ENCODE measurements around the gene CD33.

- no peak for TF ChIP-seq POLR2AphosphoS5 (IDR thresholded peaks at IDR 0.05; ENCODE audit: low read depth, low read length)
- no peak for TF ChIP-seq CTCF (IDR thresholded peaks at IDR 0.05)
- no peak for TF ChIP-seq REST (IDR thresholded peaks at IDR 0.05; ENCODE audit: insufficient read depth in 1 of 2, low read depth in 2 of 2, low read length in 1 of 2)
- TF ChIP-seq SIN3A (IDR thresholded peaks at IDR 0.05; ENCODE audit: borderline replicate concordance, insufficient read depth, low read depth, low read length), result no peak
Observed at GRCh38 chr19:51196181-51196580, 28.7 kb upstream of the CD33 start.

Measured in Panc1 (cell line).